ENCODE measurements around the gene VTCN1.

DNA sequence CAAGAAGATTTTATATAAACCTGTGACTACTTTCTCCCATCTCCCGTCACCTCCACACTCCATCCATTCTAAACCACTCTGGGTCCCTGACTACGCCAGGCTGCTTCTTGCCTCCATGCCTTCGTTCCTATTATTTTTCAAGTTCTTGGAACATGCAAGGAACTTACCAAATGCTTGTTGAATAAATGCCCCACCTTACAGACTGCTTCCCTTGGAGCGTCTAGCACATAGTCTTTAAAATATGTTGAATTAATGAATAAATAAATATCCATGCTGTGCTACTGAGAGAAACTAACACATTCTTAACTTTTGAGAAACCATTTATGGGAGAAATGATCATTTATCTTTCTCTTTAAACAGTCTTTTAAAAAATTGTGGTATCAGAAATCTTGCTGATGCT is 27.6 kb downstream of the VTCN1 start:
- TF ChIP-seq POLR2A (IDR thresholded peaks at IDR 0.05), result no peak
- TF ChIP-seq, protein P1, sequence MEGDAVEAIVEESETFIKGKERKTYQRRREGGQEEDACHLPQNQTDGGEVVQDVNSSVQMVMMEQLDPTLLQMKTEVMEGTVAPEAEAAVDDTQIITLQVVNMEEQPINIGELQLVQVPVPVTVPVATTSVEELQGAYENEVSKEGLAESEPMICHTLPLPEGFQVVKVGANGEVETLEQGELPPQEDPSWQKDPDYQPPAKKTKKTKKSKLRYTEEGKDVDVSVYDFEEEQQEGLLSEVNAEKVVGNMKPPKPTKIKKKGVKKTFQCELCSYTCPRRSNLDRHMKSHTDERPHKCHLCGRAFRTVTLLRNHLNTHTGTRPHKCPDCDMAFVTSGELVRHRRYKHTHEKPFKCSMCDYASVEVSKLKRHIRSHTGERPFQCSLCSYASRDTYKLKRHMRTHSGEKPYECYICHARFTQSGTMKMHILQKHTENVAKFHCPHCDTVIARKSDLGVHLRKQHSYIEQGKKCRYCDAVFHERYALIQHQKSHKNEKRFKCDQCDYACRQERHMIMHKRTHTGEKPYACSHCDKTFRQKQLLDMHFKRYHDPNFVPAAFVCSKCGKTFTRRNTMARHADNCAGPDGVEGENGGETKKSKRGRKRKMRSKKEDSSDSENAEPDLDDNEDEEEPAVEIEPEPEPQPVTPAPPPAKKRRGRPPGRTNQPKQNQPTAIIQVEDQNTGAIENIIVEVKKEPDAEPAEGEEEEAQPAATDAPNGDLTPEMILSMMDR (IDR thresholded peaks at IDR 0.05), result no peak
